ENCODE data around the gene MBNL1. TPM values are rescaled to one million over a fixed set of nuclear protein-coding genes. Genes with fewer than 3 reads are reported as not detected.

Gene MBNL1
- total RNA-seq (2012; rRNA removed): 171 and 173 TPM in 2 replicates

DNA sequence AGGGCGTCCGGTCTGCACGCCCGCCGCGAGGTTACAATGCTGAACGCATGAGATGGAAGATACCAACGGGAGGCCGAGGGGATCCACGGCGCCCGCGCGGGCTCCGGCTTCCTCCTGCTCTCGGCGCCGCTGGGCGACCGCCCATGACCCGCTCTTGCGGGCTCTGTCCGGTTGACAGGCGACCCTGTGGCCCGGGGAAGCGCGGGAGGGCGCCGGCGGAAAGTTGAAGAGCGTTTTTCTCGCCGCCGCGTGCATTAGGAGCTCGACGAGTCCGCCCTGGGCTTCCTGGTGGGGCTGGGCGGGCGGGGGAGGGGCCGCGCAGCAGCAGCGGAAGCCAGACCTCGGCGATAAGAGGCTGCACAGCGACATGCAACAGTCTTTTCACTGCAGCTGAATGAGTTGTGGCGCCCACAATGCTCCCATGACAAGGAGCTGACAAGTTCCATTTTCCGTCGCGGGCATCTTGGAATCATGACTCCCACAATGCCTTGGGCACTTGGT lies at the start of gene MBNL1:
Gene MBNL1, plus strand, starts transcription at position 375 of the 501 bp plus-strand sequence. CDS start 31,265 bp downstream, outside the sequence.
- peaks cover 4% of the 10 kb centered on the region for H3K36me3 ChIP-seq (ENCODE audit: insufficient read depth, low read length)
- H3K9ac ChIP-seq (ENCODE audit: low read depth, low read length): peak within 1 kb of the TSS; percentile 98
- no peaks in the 10 kb centered on the region for H3K27me3 ChIP-seq (ENCODE audit: control insufficient read depth, insufficient read depth, low read length)
- H3K4me1 ChIP-seq (ENCODE audit: control insufficient read depth, insufficient read depth, low read length): peaks cover 42% of the 10 kb centered on the region
- H3K9me3 ChIP-seq (replicated peaks; ENCODE audit: low read length): no peaks in the 10 kb centered on the region
- peak within 1 kb of the TSS; percentile 95 for H3K4me2 ChIP-seq (ENCODE audit: low read length)
- H3K4me3 ChIP-seq (ENCODE audit: low read length): peak within 1 kb of the TSS; percentile 91

DNA sequence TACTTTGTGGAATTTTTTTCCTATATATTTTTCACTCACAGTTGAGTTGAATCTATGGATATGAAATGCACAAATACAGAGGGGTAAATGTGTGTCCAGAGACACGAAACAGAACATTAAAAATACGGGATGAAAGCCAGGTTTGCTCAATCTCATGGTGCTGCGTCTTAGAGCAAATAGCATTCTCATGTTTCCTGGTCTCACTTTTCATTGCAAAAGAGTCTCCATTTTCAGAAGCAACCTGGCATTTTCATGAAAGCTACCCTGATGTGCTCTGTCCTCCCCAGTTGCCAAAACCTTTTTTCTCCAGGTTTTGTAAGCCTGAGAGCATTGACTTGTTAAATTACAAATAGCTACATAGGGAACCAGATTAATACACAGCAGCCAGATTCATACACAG lies 49.5 kb upstream of the MBNL1 start:
- H3K36me3 ChIP-seq (ENCODE audit: insufficient read depth, low read length): no peaks in the 10 kb centered on the region
- H3K4me3 ChIP-seq (ENCODE audit: low read length): no peak overlapping the region
- H3K4me1 ChIP-seq (ENCODE audit: control insufficient read depth, insufficient read depth, low read length): peaks cover 19% of the 10 kb centered on the region
- H3K4me2 ChIP-seq (ENCODE audit: low read length): no peak overlapping the region
- H3K27me3 ChIP-seq (ENCODE audit: control insufficient read depth, insufficient read depth, low read length): no peaks in the 10 kb centered on the region
- no peaks in the 10 kb centered on the region for H3K9me3 ChIP-seq (replicated peaks; ENCODE audit: low read length)
- no peak overlapping the region for H3K9ac ChIP-seq (ENCODE audit: low read depth, low read length)

- Histone ChIP-seq H3K4me1 (ENCODE audit: control insufficient read depth, insufficient read depth, low read length) (peaks cover 19% of the 10 kb centered on the region), H3K9me3 (replicated peaks; ENCODE audit: low read length) (no peaks in the 10 kb centered on the region), H3K9ac (ENCODE audit: low read depth, low read length) (no peak overlapping the region), H3K36me3 (ENCODE audit: insufficient read depth, low read length) (no peaks in the 10 kb centered on the region), H3K27me3 (ENCODE audit: control insufficient read depth, insufficient read depth, low read length) (no peaks in the 10 kb centered on the region), H3K4me2 (ENCODE audit: low read length) (no peak overlapping the region), H3K4me3 (ENCODE audit: low read length) (no peak overlapping the region)
Measured at GRCh38 chr3:152219769-152220255, 48.9 kb upstream of the MBNL1 start.

GRCh38 chr3:152222327-152222726 lies 46.4 kb upstream of the MBNL1 start:
- Histone ChIP-seq H3K4me2 (ENCODE audit: low read length) (peak overlapping the region; percentile 58), H3K27me3 (ENCODE audit: control insufficient read depth, insufficient read depth, low read length) (no peaks in the 10 kb centered on the region), H3K36me3 (ENCODE audit: insufficient read depth, low read length) (no peaks in the 10 kb centered on the region), H3K9ac (ENCODE audit: low read depth, low read length) (peak overlapping the region; percentile 50), H3K4me3 (ENCODE audit: low read length) (no peak overlapping the region), H3K4me1 (ENCODE audit: control insufficient read depth, insufficient read depth, low read length) (peaks cover 19% of the 10 kb centered on the region), H3K9me3 (replicated peaks; ENCODE audit: low read length) (no peaks in the 10 kb centered on the region)

GRCh38 chr3:152225201-152225600 lies 43.5 kb upstream of the MBNL1 start:
- no peaks in the 10 kb centered on the region for H3K9me3 ChIP-seq (replicated peaks; ENCODE audit: low read length)
- H3K4me3 ChIP-seq (ENCODE audit: low read length): no peak overlapping the region
- H3K4me2 ChIP-seq (ENCODE audit: low read length): no peak overlapping the region
- no peaks in the 10 kb centered on the region for H3K27me3 ChIP-seq (ENCODE audit: control insufficient read depth, insufficient read depth, low read length)
- no peaks in the 10 kb centered on the region for H3K36me3 ChIP-seq (ENCODE audit: insufficient read depth, low read length)
- H3K4me1 ChIP-seq (ENCODE audit: control insufficient read depth, insufficient read depth, low read length): peaks cover 13% of the 10 kb centered on the region
- no peak overlapping the region for H3K9ac ChIP-seq (ENCODE audit: low read depth, low read length)

DNA sequence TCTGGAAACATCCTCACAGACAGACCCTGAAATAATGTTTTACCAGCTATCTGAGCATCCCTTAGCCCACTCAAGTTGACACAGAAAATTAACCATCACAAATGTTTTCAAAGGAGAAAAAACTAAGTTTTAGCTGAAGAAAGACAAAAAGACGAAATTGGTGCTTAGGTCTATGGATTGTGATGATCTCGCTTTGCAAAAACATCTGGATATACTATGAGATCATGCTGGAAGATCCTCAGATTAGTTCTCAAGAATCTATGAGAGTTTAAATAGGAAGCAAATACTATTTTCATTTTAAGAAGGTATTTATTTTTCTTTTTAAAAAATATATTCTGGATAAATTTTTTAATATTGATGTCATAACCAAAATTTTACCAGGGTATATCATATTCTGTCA lies 42.6 kb upstream of the MBNL1 start:
- Histone ChIP-seq H3K4me1 (ENCODE audit: control insufficient read depth, insufficient read depth, low read length) (peaks cover 13% of the 10 kb centered on the region), H3K4me2 (ENCODE audit: low read length) (no peak overlapping the region), H3K9ac (ENCODE audit: low read depth, low read length) (no peak overlapping the region), H3K36me3 (ENCODE audit: insufficient read depth, low read length) (no peaks in the 10 kb centered on the region), H3K4me3 (ENCODE audit: low read length) (no peak overlapping the region), H3K9me3 (replicated peaks; ENCODE audit: low read length) (no peaks in the 10 kb centered on the region), H3K27me3 (ENCODE audit: control insufficient read depth, insufficient read depth, low read length) (no peaks in the 10 kb centered on the region)

DNA sequence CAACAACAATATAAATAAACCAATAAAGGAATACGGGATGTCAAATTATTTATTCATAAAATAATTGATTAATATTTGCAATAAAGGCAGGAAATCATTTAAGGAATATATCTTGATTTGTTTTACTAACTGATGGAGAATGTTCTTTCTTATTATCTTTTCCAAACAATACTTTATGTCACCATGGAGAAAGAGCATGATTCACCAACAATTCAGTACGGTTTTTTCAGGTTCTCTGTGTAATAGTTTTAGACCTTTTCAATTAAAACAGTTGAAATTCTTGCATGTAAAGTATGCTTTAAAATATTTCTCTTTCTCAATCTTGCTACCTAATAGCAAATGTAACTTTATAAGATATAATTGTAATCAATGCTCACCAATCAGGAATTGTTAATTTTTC lies 41.7 kb upstream of the MBNL1 start:
- no peak overlapping the region for H3K4me2 ChIP-seq (ENCODE audit: low read length)
- no peaks in the 10 kb centered on the region for H3K36me3 ChIP-seq (ENCODE audit: insufficient read depth, low read length)
- no peak overlapping the region for H3K4me3 ChIP-seq (ENCODE audit: low read length)
- H3K9ac ChIP-seq (ENCODE audit: low read depth, low read length): no peak overlapping the region
- no peaks in the 10 kb centered on the region for H3K27me3 ChIP-seq (ENCODE audit: control insufficient read depth, insufficient read depth, low read length)
- no peaks in the 10 kb centered on the region for H3K9me3 ChIP-seq (replicated peaks; ENCODE audit: low read length)
- peaks cover 9% of the 10 kb centered on the region for H3K4me1 ChIP-seq (ENCODE audit: control insufficient read depth, insufficient read depth, low read length)

GRCh38 chr3:152229692-152230091 lies 39.0 kb upstream of the MBNL1 start:
- Histone ChIP-seq H3K4me1 (ENCODE audit: control insufficient read depth, insufficient read depth, low read length) (no peaks in the 10 kb centered on the region), H3K36me3 (ENCODE audit: insufficient read depth, low read length) (no peaks in the 10 kb centered on the region), H3K4me2 (ENCODE audit: low read length) (no peak overlapping the region), H3K27me3 (ENCODE audit: control insufficient read depth, insufficient read depth, low read length) (no peaks in the 10 kb centered on the region), H3K9me3 (replicated peaks; ENCODE audit: low read length) (no peaks in the 10 kb centered on the region), H3K4me3 (ENCODE audit: low read length) (no peak overlapping the region), H3K9ac (ENCODE audit: low read depth, low read length) (no peak overlapping the region)

DNA sequence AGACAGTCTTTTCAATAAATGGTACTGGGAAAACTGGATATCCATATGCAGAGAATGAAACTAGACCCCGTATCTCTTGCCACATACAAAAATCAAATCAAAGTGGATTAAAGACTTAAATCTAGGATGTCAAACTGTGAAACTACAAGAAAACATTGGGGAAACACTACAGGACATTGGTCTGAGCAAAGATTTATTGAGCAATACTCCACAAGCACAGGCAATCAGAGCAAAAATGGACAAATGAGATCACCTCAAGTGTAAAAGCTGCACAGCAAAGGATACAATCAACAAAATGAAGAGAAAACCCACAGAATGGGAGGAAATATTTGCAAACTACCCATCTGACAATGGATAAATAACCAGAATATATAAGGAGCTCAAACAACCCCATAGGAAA lies 38.4 kb upstream of the MBNL1 start:
- H3K36me3 ChIP-seq (ENCODE audit: insufficient read depth, low read length): no peaks in the 10 kb centered on the region
- no peak overlapping the region for H3K4me2 ChIP-seq (ENCODE audit: low read length)
- H3K9me3 ChIP-seq (replicated peaks; ENCODE audit: low read length): no peaks in the 10 kb centered on the region
- no peak overlapping the region for H3K9ac ChIP-seq (ENCODE audit: low read depth, low read length)
- no peak overlapping the region for H3K4me3 ChIP-seq (ENCODE audit: low read length)
- H3K4me1 ChIP-seq (ENCODE audit: control insufficient read depth, insufficient read depth, low read length): no peaks in the 10 kb centered on the region
- H3K27me3 ChIP-seq (ENCODE audit: control insufficient read depth, insufficient read depth, low read length): no peaks in the 10 kb centered on the region

GRCh38 chr3:152232001-152232400 lies 36.7 kb upstream of the MBNL1 start:
- H3K36me3 ChIP-seq (ENCODE audit: insufficient read depth, low read length): no peaks in the 10 kb centered on the region
- no peak overlapping the region for H3K4me2 ChIP-seq (ENCODE audit: low read length)
- no peak overlapping the region for H3K4me3 ChIP-seq (ENCODE audit: low read length)
- H3K9ac ChIP-seq (ENCODE audit: low read depth, low read length): no peak overlapping the region
- H3K27me3 ChIP-seq (ENCODE audit: control insufficient read depth, insufficient read depth, low read length): no peaks in the 10 kb centered on the region
- peaks cover 11% of the 10 kb centered on the region for H3K4me1 ChIP-seq (ENCODE audit: control insufficient read depth, insufficient read depth, low read length)
- no peaks in the 10 kb centered on the region for H3K9me3 ChIP-seq (replicated peaks; ENCODE audit: low read length)

DNA sequence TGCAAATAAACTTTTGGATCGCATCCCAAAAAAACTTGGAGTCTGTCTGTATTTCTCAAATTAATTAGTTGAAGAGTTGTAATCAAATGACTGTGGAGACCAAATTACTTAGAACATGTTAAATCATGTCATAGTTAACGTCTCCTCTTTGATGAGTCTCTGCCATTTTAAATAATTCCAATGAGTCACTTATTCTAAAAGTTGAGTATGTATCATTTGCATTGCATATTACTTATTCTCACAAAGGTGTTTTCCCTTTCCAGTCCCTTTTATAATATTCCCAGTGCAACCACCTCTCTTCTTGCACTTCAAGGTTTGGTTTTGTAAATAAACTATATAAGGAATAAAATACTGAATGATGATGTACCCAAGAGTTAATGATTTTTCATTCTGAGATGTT lies 36.0 kb upstream of the MBNL1 start:
- no peak overlapping the region for H3K9ac ChIP-seq (ENCODE audit: low read depth, low read length)
- H3K36me3 ChIP-seq (ENCODE audit: insufficient read depth, low read length): no peaks in the 10 kb centered on the region
- H3K9me3 ChIP-seq (replicated peaks; ENCODE audit: low read length): no peaks in the 10 kb centered on the region
- H3K27me3 ChIP-seq (ENCODE audit: control insufficient read depth, insufficient read depth, low read length): no peaks in the 10 kb centered on the region
- H3K4me3 ChIP-seq (ENCODE audit: low read length): no peak overlapping the region
- H3K4me1 ChIP-seq (ENCODE audit: control insufficient read depth, insufficient read depth, low read length): peaks cover 11% of the 10 kb centered on the region
- H3K4me2 ChIP-seq (ENCODE audit: low read length): no peak overlapping the region

- no peak overlapping the region for H3K9ac ChIP-seq (ENCODE audit: low read depth, low read length)
- H3K36me3 ChIP-seq (ENCODE audit: insufficient read depth, low read length): no peaks in the 10 kb centered on the region
- H3K4me1 ChIP-seq (ENCODE audit: control insufficient read depth, insufficient read depth, low read length): peaks cover 11% of the 10 kb centered on the region
- no peaks in the 10 kb centered on the region for H3K27me3 ChIP-seq (ENCODE audit: control insufficient read depth, insufficient read depth, low read length)
- H3K9me3 ChIP-seq (replicated peaks; ENCODE audit: low read length): no peaks in the 10 kb centered on the region
- no peak overlapping the region for H3K4me3 ChIP-seq (ENCODE audit: low read length)
- H3K4me2 ChIP-seq (ENCODE audit: low read length): no peak overlapping the region
Measured at GRCh38 chr3:152234657-152235375, 33.9 kb upstream of the MBNL1 start.
